ENCODE measurements around the gene C4orf50. TPM values are rescaled to one million over a fixed set of nuclear protein-coding genes. Genes with fewer than 3 reads are reported as not detected.

The C4orf50 gene
- total and polyA plus RNA-seq, 2 of the 13 experiments (the other 11 are each of a cell fraction or from before 2014, with no cell fraction given), result not detected

- Histone ChIP-seq H3K4me3 (replicated peaks in 1 of 3; ENCODE audit: insufficient read depth in 1 of 3, low read depth in 2 of 3, low read length in 3 of 3) (no peak overlapping the region), H3K4me2 (ENCODE audit: low read depth, low read length) (no peak overlapping the region), H3K27me3 (ENCODE audit: control insufficient read depth in 1 of 2, insufficient read depth in 2 of 2, low read length in 2 of 2) (peaks cover 0 to 5% of the 10 kb centered on the region in 2 experiments; a peak in 2 of 5 replicates), H3K4me1 (ENCODE audit: insufficient read depth, low read length) (no peaks in the 10 kb centered on the region), H3K9me3 (ENCODE audit: low read length) (no peaks in the 10 kb centered on the region), H3K27ac (ENCODE audit: extremely low read length, insufficient read depth, low read length) (no peak overlapping the region), H2AFZ (ENCODE audit: low read length) (no peak overlapping the region), H4K20me1 (ENCODE audit: insufficient read depth, low read length) (no peaks in the 10 kb centered on the region), H3K36me3 (replicated peaks in 1 of 2; ENCODE audit: control insufficient read depth in 1 of 2, insufficient read depth in 2 of 2, low read length in 2 of 2) (no peaks in the 10 kb centered on the region), H3K9ac (ENCODE audit: insufficient read depth, low read depth, low read length) (no peak overlapping the region), H3K79me2 (ENCODE audit: insufficient read depth, low read length) (no peaks in the 10 kb centered on the region)
- intact Hi-C loops (cut with micrococcal nuclease; ENCODE audit: unreplicated experiment), result no loop called here
- in situ Hi-C loops (cut with HindIII; ENCODE audit: extremely low pct_ligation_motif_present, low pct_unique_long_range_greater_than_20kb), result no loop called here
- WGBS (ENCODE audit: low lambda C conversion rate), result 2% methylated on average over 9 of the region's 9 CpGs
- ATAC-seq, result no peak
- ChIA-PET CTCF (ENCODE audit: low intra/inter-chr PET ratio, low total read pairs) (no interaction called here), POLR2A (no interaction called here)
- DNase-seq (ENCODE audit: low spot score), result no peak
- FAIRE-seq, result no peak
- BruUV-seq (replicated peaks), result no TSS peak
- TF ChIP-seq GLI4 (CRISPR knock-in tag; IDR thresholded peaks at IDR 0.05; ENCODE audit: borderline replicate concordance) (no peak), KIAA2018 (CRISPR knock-in tag; IDR thresholded peaks at IDR 0.05; ENCODE audit: borderline replicate concordance) (no peak), ZNF580 (CRISPR knock-in tag; IDR thresholded peaks at IDR 0.05; ENCODE audit: borderline replicate concordance, low read depth) (no peak), HNF4A (CRISPR knock-in tag; IDR thresholded peaks at IDR 0.05) (no peak), KMT2A (CRISPR knock-in tag; IDR thresholded peaks at IDR 0.05) (no peak), RXRA (CRISPR knock-in tag; IDR thresholded peaks at IDR 0.05) (no peak), IRF1 (CRISPR knock-in tag; IDR thresholded peaks at IDR 0.05; ENCODE audit: low read depth) (no peak), CSRNP2 (CRISPR knock-in tag; conservative IDR thresholded peaks at IDR 0.05; ENCODE audit: low read depth) (no peak), ZNF746 (CRISPR knock-in tag; IDR thresholded peaks at IDR 0.05) (no peak), HIC2 (CRISPR knock-in tag; IDR thresholded peaks at IDR 0.05; ENCODE audit: low read depth) (no peak), ZNF761 (CRISPR knock-in tag; conservative IDR thresholded peaks at IDR 0.05) (no peak)
These were observed 165.6 kb downstream of the C4orf50 start for GRCh38 chr4:5852523-5853202.

Measured in HepG2 (cell line).